OCI-LY7 (cell line): Measurements from ENCODE around the gene GNG13. TPM values are rescaled to one million over a fixed set of nuclear protein-coding genes. Genes with fewer than 3 reads are reported as not detected.
A peak's percentile ranks its signal among the peaks of the same experiment; 100 is the strongest.

Experiments used
- BruUV-seq: library from RNA; stranded (reverse); fragments of 400-500 nt; replicated peaks from 2 replicates; lab custom pipeline; 2021; lab: Mats Ljungman, UMichigan
- CTCF ChIA-PET: fragments of 300-600 bp; sonication (Branson Sonifier 250); formaldehyde crosslinking; loops from one replicate; lab custom pipeline; 2022; ENCODE audit warnings: antibody characterized with exemption; ENCODE audit not compliant: unreplicated experiment; lab: Charles Lee
- POLR2A ChIA-PET: fragments of 300-600 bp; sonication (Branson Sonifier 250); formaldehyde crosslinking; loops from one replicate; lab custom pipeline; 2022; ENCODE audit warnings: antibody characterized with exemption; lab: Charles Lee
- DNase-seq: peaks from one replicate; pipeline ENCODE4 v3.0.0-alpha.2; 2015; ENCODE audit warnings: low spot score
- H2AFZ ChIP-seq: fragments of 200-600 bp; sonication (generic), shearing (Covaris generic); 2 replicates; pipeline ENCODE4 v1.6.1; 2014; ENCODE audit warnings: mild to moderate bottlenecking, antibody characterized with exemption, low read length, moderate library complexity
- H3K27ac ChIP-seq: fragments of 200-600 bp; sonication (generic); 2 replicates; pipeline ENCODE4 v1.5.1; 2014; ENCODE audit warnings: mixed run types, low read depth, mild to moderate bottlenecking, moderate library complexity, low read length, inconsistent platforms; ENCODE audit not compliant: poor library complexity, severe bottlenecking
- H3K36me3 ChIP-seq: fragments of 200-600 bp; sonication (generic); 2 replicates; pipeline ENCODE4 v1.6.1; 2014; ENCODE audit warnings: mild to moderate bottlenecking, antibody characterized with exemption, low read length, moderate library complexity, mixed read lengths; ENCODE audit not compliant: insufficient read depth
- H3K4me1 ChIP-seq: fragments of 200-600 bp; sonication (generic); 2 replicates; pipeline ENCODE4 v1.5.1; 2014; ENCODE audit warnings: mild to moderate bottlenecking, low read length; ENCODE audit not compliant: insufficient read depth, poor library complexity, severe bottlenecking
- H3K4me2 ChIP-seq: fragments of 200-600 bp; sonication (generic); 2 replicates; pipeline ENCODE4 v1.6.1; 2014; ENCODE audit warnings: mild to moderate bottlenecking, low read length
- H3K4me3 ChIP-seq: fragments of 200-600 bp; sonication (generic); 2 replicates; pipeline ENCODE4 v1.5.1; 2014; ENCODE audit warnings: mild to moderate bottlenecking, low read depth, low read length; ENCODE audit not compliant: poor library complexity, severe bottlenecking
- H3K79me2 ChIP-seq: fragments of 200-600 bp; sonication (generic); 2 replicates; pipeline ENCODE4 v1.6.1; 2016; ENCODE audit warnings: low read depth, mild to moderate bottlenecking, low read length, moderate library complexity, mixed read lengths; ENCODE audit not compliant: insufficient read depth
- H3K9me2 ChIP-seq: fragments of 200-600 bp; sonication (generic); 2 replicates; pipeline ENCODE4 v1.6.1; 2016; ENCODE audit warnings: mild to moderate bottlenecking, low read length, mixed read lengths; ENCODE audit not compliant: insufficient read depth
- H3K9me3 ChIP-seq: fragments of 200-600 bp; sonication (generic); 2 replicates; pipeline ENCODE4 v1.6.1; 2014; ENCODE audit warnings: mild to moderate bottlenecking, mixed run types, low read length, mixed read lengths
- H4K20me1 ChIP-seq: fragments of 200-600 bp; sonication (generic); 2 replicates; pipeline ENCODE4 v1.6.1; 2014; ENCODE audit warnings: mild to moderate bottlenecking, antibody characterized with exemption, low read length, moderate library complexity, mixed read lengths; ENCODE audit not compliant: insufficient read depth
- EZH2phosphoT487 ChIP-seq: fragments of 200-600 bp; sonication (generic); IDR thresholded peaks from 2 replicates; pipeline ENCODE4 v1.6.1; 2018; ENCODE audit warnings: low read depth, borderline replicate concordance, mild to moderate bottlenecking, mixed run types, antibody characterized with exemption, low read length, moderate library complexity, mixed read lengths
- intact Hi-C: fragments of 100-400 bp; cut with micrococcal nuclease; formaldehyde crosslinking; loops from one replicate; pipeline ENCODE4 v1.10.0; 2022; ENCODE audit not compliant: unreplicated experiment
- total RNA-seq, 2 experiments: library from RNA; depleted of rRNA in 1 of 2; stranded (reverse); fragments of >200 nt in 1 of 2; shearing (Covaris generic) in 1 of 2; gene quantifications; 2 replicates each; pipeline ENCODE4 v1.2.3, GENCODE V29; 2014 to 2022
- TF ChIP-seq, protein P1 (sequence below): fragments of 200-600 bp; sonication (generic); conservative IDR thresholded peaks from 2 replicates; pipeline ENCODE4 v1.5.1; 2014; ENCODE audit warnings: mild to moderate bottlenecking, antibody characterized with exemption, low read length, moderate library complexity, mixed read lengths

Gene GNG13
- total RNA-seq, 2 experiments from 2014 or later: not detected

DNA sequence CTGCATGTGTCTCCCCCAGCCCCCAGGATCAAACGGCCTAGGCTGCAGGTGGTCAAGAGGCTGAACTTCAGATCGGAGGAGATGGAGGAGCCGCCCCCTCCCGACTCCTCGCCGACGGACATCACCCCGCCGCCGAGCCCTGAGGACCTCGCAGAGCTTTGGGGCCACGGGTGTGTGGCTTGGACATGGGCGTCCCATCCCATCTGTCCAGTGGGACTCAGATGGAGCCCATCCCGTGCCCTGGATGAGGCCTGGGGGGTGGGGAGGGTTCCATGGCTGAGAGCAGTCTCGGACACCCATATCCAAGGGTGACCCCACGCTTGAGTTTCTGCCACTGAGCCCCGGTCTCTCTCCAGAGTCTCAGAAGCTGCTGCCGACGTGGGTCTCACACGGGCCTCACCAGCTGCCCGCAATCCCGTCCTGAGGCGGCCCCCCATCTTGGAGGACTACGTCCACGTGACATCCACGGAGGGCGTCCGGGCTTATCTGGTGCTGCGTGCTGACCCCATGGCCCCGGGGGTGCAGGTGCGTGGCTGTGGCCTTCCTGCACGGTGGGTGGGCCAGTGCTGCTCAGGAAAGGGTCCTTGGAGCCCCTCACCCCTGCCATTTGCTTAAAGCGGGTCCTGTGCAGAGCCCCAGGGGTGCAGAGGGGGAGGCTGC is 11.2 kb downstream of the GNG13 start:
- intact Hi-C loops: loop anchor here (5.0 kb wide), 1 partner anchor 42 kb away; no protein-coding TSS in a partner anchor
- peaks cover 30% of the 10 kb centered on the region for H3K79me2 ChIP-seq
- no peaks in the 10 kb centered on the region for H3K9me2 ChIP-seq
- no peaks in the 10 kb centered on the region for H3K9me3 ChIP-seq
- POLR2A ChIA-PET: interaction anchor here (1.2 to 1.3 kb wide), 2 partner anchors 67 to 75 kb away, joined by 3 to 5 read pairs; partner anchors contain the start of gene METRN
- 0 out of 2 replicates have a peak, but pooled peaks cover 4% of the 10 kb centered on the region for H4K20me1 ChIP-seq
- no TSS peak for BruUV-seq
- H2AFZ ChIP-seq: no peak overlapping the region
- peak overlapping the region; percentile 91 for H3K4me3 ChIP-seq
- peak overlapping the region; percentile 95 for H3K4me2 ChIP-seq
- TF ChIP-seq, protein P1, sequence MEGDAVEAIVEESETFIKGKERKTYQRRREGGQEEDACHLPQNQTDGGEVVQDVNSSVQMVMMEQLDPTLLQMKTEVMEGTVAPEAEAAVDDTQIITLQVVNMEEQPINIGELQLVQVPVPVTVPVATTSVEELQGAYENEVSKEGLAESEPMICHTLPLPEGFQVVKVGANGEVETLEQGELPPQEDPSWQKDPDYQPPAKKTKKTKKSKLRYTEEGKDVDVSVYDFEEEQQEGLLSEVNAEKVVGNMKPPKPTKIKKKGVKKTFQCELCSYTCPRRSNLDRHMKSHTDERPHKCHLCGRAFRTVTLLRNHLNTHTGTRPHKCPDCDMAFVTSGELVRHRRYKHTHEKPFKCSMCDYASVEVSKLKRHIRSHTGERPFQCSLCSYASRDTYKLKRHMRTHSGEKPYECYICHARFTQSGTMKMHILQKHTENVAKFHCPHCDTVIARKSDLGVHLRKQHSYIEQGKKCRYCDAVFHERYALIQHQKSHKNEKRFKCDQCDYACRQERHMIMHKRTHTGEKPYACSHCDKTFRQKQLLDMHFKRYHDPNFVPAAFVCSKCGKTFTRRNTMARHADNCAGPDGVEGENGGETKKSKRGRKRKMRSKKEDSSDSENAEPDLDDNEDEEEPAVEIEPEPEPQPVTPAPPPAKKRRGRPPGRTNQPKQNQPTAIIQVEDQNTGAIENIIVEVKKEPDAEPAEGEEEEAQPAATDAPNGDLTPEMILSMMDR: no peak
- TF ChIP-seq EZH2phosphoT487: no peak
- H3K27ac ChIP-seq: peak overlapping the region; percentile 33
- H3K4me1 ChIP-seq: peaks cover 17% of the 10 kb centered on the region
- no peak for DNase-seq
- H3K36me3 ChIP-seq: peaks cover 69% of the 10 kb centered on the region
- CTCF ChIA-PET: interaction anchor here (1.0 kb wide), 1 partner anchor 73 kb away, joined by 4 read pairs; no protein-coding TSS in a partner anchor

DNA sequence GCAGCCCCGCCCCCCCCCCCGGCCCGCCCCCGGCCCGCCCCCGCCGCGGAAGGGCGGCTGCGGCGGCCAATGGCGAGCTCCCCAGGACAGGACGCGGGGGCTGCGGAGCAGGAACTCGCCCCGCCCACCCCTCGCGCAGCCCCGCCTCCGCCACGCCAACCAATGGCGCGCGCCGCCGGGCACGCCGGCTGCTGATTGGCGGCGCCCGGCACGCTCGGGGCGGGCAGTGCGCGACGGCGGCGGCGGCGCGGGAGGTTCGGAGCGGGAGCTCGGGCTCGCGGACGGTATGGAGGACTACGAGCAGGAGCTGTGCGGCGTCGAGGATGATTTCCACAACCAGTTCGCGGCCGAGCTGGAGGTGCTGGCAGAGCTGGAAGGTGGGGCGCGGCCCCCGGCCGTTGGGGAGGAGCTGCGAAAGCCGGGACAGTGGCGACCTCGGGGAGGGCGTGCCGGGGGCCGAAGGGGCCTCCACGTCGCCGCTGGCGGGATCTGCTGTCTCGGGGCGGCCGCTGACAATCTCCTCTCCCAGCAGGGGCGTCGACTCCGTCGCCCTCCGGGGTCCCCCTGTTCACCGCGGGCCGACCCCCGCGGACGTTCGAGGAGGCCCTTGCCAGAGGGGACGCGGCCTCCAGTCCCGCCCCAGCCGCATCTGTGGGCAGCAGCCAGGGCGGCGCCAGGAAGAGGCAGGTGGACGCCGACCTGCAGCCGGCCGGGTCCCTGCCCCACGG is 12.0 kb downstream of the GNG13 start, which contains the start of gene CHTF18:
Gene CHTF18, plus strand, starts transcription at position 222 of the 728 bp plus-strand sequence. Its CDS starts 65 bp downstream, at position 287.
- 0 out of 2 replicates have a peak, but pooled peaks cover 4% of the 10 kb centered on the region for H4K20me1 ChIP-seq
- peak within 1 kb of the TSS; percentile 52; the same call in 1 of the 2 replicates for H2AFZ ChIP-seq
- H3K9me2 ChIP-seq: no peaks in the 10 kb centered on the region
- POLR2A ChIA-PET: interaction anchor here (1.2 to 1.3 kb wide), 2 partner anchors 67 to 74 kb away, joined by 3 to 5 read pairs; partner anchors contain the start of gene METRN
- peaks cover 30% of the 10 kb centered on the region for H3K79me2 ChIP-seq
- H3K4me3 ChIP-seq: peak within 1 kb of the TSS; percentile 100
- CTCF ChIA-PET: interaction anchor here (1.0 kb wide), 1 partner anchor 72 kb away, joined by 4 read pairs; no protein-coding TSS in a partner anchor
- intact Hi-C loops: loop anchor here (5.0 kb wide), 1 partner anchor 41 kb away; no protein-coding TSS in a partner anchor
- BruUV-seq: no TSS peak
- peaks cover 63% of the 10 kb centered on the region for H3K36me3 ChIP-seq
- TF ChIP-seq, protein P1: no peak
- TF ChIP-seq EZH2phosphoT487: no peak
- peak within 1 kb of the TSS; percentile 33 for H3K27ac ChIP-seq
- DNase-seq: peak; percentile 94
- no peaks in the 10 kb centered on the region for H3K9me3 ChIP-seq
- H3K4me2 ChIP-seq: peak within 1 kb of the TSS; percentile 95
- peaks cover 17% of the 10 kb centered on the region for H3K4me1 ChIP-seq
